PC-3 (cell line): Measurements from ENCODE around the gene BMP2K.

Source experiments
- EZH2 ChIP-seq: fragments of 300-600 bp; sonication (generic); IDR thresholded peaks from one replicate; pipeline ENCODE4 v1.6.1; 2017; ENCODE audit warnings: antibody characterized with exemption, mild to moderate bottlenecking, low read length; ENCODE audit not compliant: unreplicated experiment
- EZH2phosphoT487 ChIP-seq: fragments of 300-600 bp; sonication (generic); IDR thresholded peaks from 2 replicates; pipeline ENCODE4 v1.6.1; 2018; ENCODE audit warnings: mild to moderate bottlenecking, antibody characterized with exemption, low read length, borderline replicate concordance
- TF ChIP-seq, protein P1 (sequence below): fragments of 300-600 bp; sonication (generic); conservative IDR thresholded peaks from 2 replicates; pipeline ENCODE4 v1.5.1; 2017; ENCODE audit warnings: antibody characterized with exemption, low read depth, mild to moderate bottlenecking, low read length

DNA sequence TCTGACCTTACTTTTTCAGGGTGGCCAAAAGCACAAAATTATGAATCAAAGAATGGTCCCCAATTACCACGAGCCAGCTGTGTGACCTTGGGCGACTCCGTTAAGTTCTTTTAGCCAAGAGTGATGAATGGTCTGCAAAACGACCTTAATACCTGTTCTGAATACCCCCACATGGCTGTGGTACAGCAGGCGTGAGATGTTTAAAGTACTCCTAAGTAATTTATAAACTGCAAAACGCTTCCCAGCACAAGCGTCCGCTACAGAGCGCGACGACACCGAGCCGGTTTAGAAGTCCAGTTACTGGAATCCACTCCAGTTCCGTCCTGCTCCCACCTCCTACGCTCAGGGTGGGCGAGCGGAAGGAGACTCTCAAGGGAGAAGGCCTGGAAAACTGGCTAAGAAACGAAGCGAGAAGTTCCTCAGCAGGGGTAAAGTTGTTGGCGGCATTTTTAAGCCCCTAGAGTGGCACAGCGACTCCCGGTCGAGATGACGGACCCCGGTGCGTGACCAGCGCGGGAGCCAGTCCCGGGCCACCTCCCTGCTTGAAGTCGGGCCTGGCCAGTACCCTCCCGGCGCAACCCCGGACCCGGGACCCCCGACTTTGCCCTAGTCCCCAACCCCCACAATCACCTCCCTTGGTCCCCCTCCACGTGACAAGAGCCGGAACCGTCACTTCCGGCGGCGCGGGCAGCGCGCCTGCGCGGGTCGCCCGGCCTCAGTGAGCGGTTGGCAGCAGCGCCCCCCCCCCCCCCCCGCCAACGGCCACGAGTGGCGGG, 659 bp upstream of the BMP2K start:
- TF ChIP-seq, protein P1, sequence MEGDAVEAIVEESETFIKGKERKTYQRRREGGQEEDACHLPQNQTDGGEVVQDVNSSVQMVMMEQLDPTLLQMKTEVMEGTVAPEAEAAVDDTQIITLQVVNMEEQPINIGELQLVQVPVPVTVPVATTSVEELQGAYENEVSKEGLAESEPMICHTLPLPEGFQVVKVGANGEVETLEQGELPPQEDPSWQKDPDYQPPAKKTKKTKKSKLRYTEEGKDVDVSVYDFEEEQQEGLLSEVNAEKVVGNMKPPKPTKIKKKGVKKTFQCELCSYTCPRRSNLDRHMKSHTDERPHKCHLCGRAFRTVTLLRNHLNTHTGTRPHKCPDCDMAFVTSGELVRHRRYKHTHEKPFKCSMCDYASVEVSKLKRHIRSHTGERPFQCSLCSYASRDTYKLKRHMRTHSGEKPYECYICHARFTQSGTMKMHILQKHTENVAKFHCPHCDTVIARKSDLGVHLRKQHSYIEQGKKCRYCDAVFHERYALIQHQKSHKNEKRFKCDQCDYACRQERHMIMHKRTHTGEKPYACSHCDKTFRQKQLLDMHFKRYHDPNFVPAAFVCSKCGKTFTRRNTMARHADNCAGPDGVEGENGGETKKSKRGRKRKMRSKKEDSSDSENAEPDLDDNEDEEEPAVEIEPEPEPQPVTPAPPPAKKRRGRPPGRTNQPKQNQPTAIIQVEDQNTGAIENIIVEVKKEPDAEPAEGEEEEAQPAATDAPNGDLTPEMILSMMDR = no peak
- no peak for TF ChIP-seq EZH2phosphoT487
- TF ChIP-seq EZH2 = no peak
